C4-2B (cell line): ENCODE measurements around the gene CEACAM20.
"Not testable (repeated sequence)": the region's sequence is repeated elsewhere in the genome, so short reads cannot be mapped to it uniquely, and the experiment has no call there.

Experiments used
- ZFX ChIP-seq: fragments of 450-650 bp; IDR thresholded peaks from 2 replicates; pipeline ENCODE4 v1.6.1; 2017
- TF ChIP-seq, protein P1 (sequence below): fragments of 450-650 bp; conservative IDR thresholded peaks from 2 replicates; pipeline ENCODE4 v1.5.1; 2017; ENCODE audit warnings: mild to moderate bottlenecking

DNA sequence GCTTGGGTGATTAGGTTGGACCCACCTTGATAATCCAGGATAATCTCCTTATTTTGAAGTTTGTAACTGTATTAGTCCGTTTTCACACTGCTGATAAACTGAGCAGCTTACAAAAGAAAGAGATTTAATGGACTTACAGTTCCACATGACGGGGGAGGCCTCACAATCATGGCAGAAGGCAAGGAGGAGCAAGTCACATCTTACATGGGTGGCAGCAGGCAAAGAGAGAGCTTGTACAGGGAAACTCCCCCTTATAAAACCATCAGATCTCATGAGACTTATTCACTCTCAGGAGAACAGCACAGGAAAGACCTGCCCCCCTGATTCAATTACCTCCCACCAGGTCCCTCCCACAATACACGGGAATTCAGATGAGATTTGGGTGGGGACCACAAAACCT lies 5.9 kb upstream of the CEACAM20 start:
- TF ChIP-seq, protein P1, sequence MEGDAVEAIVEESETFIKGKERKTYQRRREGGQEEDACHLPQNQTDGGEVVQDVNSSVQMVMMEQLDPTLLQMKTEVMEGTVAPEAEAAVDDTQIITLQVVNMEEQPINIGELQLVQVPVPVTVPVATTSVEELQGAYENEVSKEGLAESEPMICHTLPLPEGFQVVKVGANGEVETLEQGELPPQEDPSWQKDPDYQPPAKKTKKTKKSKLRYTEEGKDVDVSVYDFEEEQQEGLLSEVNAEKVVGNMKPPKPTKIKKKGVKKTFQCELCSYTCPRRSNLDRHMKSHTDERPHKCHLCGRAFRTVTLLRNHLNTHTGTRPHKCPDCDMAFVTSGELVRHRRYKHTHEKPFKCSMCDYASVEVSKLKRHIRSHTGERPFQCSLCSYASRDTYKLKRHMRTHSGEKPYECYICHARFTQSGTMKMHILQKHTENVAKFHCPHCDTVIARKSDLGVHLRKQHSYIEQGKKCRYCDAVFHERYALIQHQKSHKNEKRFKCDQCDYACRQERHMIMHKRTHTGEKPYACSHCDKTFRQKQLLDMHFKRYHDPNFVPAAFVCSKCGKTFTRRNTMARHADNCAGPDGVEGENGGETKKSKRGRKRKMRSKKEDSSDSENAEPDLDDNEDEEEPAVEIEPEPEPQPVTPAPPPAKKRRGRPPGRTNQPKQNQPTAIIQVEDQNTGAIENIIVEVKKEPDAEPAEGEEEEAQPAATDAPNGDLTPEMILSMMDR = not testable (repeated sequence)
- not testable (repeated sequence) for TF ChIP-seq ZFX
